G401.6 (cell line): ENCODE data around the gene PIGR.
"Not testable (repeated sequence)": the region's sequence is repeated elsewhere in the genome, so short reads cannot be mapped to it uniquely, and the experiment has no call there.

ENCODE experiments used
- FAIRE-seq: peaks from 2 replicates; lab custom pipeline; 2012; peaks lifted over from hg19 to GRCh38; lab: Jason Lieb, UNC

The PIGR gene

GRCh38 chr1:206933333-206933945, 12.8 kb downstream of the PIGR start:
- FAIRE-seq = no peak

- FAIRE-seq = no peak
Observed at GRCh38 chr1:206932177-206932576, 14.1 kb downstream of the PIGR start.

- no peak for FAIRE-seq
Observed at GRCh38 chr1:206931709-206932108, 14.6 kb downstream of the PIGR start.

DNA sequence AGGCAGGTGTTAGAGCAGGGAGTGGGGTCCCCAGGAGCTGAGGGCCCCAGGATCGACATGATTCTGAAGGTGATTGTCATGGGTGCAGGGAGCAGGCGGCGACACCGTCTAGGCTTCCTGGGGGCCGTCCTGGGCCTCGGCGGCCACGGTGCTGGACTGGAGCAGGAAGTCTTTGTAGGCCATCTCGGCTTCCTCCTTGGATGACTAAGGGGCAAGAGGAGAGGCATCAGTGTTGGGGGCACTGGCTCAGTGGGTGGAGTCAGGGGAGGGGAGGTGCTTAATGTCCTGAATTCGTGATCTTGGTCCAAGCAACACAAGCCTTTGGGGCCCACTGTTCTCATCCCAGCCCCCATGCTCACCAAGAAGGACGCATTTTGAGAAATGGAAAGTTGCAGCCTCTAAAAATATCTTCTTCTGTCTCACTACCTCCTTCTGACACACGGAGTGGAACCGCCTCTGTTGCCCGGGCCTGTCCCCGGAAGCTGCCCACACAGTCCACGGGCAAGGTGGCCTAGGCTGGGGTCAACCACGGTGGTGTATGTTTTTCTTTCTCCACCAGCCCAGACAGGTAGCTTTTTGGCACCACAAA, 16.0 kb downstream of the PIGR start:
- no peak for FAIRE-seq

GRCh38 chr1:206929524-206929923, 16.7 kb downstream of the PIGR start:
- no peak for FAIRE-seq

GRCh38 chr1:206926286-206926685, 20.0 kb downstream of the PIGR start:
- FAIRE-seq = no peak

DNA sequence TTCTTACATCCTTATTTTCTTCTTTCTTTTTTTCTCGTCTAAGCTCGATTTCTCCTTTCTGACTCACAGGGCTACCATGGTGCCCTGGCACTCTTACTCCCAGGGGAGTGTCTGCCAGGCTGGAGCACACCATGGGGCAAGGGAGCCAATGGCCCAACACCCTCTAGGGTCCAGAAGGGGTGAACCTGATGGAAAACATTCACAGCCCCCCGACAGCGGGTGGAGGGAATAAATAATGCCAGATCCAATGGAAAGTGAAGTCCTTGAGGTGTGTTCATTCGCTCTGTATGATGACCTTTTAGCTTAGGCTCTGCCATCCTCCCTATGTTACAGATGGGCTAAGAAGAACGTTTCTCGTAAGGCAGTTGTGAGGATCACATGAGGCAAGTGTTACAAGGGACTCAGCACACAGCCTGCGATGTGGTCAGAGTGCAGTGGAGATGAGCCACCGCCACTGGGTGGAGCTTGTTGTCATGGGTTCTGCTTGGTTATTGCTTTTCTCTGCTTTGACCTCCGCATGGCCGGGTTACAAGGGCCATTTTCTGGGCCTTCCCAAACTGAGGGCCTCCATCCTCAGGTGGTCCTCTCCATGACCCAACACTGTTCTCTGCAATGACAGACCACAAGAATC, 21.0 kb downstream of the PIGR start:
- FAIRE-seq = no peak

DNA sequence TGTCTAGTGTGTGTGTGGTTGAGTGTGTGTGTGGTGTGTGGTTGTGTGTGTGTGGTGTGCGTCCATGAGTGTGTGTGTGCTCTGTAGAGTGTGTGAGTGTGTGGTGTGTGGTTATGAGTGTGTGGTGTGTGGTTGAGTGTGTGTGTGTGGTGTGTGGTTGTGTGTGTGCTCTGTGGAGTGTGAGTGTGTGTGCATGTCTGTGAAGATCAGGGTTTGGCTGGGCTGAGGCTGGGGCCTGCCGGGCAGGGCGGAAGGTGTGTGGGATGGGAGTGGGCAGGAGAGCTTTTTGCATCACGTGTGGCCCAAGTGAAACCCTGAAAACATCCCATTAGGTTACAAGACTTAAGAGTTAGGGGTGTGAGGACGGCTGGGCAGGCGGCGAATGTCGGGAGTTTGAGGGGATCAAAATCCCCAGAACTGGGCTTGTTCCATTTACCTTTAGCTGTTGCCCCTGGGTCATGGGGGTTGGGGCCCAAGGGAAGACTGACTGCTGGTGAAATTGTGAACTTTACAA, 21.6 kb downstream of the PIGR start:
- no peak for FAIRE-seq

- not testable (repeated sequence) for FAIRE-seq
Observed at GRCh38 chr1:206923961-206924557, 22.2 kb downstream of the PIGR start.

DNA sequence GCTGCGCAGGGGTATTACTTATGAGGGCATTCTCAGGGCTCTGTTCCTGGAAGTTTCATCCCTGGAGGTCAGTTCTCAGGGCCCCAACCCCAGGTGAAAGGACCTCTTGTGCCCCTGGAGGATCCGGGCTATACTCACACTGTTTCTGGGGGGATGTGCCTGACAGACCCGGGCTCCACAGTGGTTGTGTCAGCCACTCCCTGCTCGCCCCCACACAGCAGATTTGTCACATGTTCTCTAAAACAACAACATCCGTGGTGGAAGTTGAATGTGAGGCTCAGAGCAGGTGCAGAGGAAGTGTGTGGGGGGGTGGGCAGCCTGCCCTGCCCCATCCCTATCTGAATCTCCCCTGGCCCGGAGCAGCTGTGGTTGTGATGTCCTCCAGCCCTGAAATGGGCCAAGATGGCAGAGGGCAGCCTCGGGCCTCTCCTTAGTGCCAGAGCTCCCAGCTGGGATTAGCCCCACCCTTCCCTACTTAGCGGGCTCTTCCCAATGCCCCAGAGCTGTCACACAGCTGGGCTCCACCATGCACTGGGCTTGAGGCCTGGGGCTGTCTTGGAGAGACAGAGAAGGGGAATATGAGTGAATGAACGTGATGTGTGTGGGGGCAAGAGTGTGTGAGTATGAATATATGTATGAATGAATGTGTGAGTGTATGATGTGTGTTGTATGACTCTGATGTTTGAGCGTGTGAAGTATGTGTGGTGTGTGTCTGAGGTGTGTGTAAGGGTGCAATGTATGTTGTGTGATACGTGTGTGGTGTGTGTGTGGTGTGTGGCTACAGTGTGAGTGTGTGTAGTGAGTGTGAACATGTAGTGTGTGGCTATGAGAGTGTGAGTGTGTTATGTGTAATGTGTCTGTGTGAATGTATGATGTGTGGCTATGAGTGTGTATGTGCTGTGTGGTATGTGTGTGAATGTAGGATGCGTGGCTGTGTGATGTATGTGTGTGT, 23.0 kb downstream of the PIGR start:
- no peak for FAIRE-seq

DNA sequence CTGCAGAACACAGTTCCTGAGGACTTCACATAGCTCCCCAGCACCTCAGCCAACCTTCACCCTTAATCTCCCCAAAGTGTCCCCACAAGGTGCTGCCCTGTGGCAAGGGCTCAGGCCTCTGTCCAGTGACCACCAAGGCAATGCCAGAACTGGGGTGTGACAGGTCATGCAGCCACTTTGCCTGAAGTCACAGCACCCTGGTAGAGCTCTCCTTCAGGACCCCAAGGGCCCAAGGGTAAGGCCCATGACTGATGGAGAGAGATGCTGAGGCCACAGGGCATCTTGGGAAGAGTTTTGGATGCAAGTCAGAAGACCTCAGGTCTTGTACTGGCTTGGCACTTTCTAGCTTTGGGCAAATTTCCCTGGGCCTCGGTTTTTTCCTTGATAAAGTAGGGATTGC, 23.7 kb downstream of the PIGR start:
- no peak for FAIRE-seq

DNA sequence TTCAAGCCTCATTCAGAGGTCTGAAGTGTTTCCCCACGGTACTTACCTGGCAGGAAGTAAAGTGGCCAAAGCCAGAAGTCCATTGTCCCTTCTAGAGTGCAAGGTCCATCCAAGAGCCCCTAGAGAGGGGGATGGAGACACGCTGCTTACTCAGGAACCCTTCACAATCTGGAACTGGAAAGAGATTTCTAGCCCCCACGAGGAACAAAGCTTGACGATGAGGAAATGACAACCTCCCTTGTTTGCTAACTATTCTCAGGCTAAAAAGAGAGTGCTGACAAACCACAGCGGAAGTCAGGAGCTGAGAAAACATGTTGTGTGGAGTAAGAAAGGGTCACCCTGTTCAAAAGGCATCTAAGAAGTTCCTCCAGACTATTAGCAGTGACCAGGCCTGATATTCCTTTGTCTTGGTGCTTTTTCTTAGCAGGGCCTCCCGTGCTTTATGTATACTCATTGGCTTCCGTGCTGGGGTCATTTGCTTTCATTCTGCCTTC, 24.4 kb downstream of the PIGR start, which contains the start of gene FCMR:
TSS of gene FCMR (minus strand) at position 170 of the 494 bp plus-strand sequence. CDS start at position 83, 87 bp downstream.
- FAIRE-seq = no peak

DNA sequence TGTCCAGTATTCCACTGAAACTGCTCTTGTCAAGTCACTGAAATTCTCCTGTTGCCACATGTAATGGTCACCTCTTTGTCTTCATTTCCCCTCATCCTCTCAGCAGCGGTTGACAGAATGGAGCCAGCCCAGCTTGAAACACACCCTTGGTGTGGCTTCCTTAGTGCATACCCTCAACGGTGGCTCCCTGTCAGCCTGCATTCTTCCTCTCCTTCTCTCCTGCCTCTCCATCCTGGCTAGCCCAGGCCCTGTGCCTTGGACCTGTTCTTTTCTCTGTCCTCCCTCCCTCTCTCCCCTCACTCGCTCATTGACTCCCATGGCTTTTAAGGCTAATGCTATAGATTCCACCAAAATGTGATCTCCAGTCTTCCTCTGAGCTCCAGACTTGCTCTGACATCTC, 28.2 kb downstream of the PIGR start:
- no peak for FAIRE-seq

- no peak for FAIRE-seq
Observed at GRCh38 chr1:206916000-206916709, 30.1 kb downstream of the PIGR start.

GRCh38 chr1:206915030-206915735, 31.1 kb downstream of the PIGR start:
- no peak for FAIRE-seq

DNA sequence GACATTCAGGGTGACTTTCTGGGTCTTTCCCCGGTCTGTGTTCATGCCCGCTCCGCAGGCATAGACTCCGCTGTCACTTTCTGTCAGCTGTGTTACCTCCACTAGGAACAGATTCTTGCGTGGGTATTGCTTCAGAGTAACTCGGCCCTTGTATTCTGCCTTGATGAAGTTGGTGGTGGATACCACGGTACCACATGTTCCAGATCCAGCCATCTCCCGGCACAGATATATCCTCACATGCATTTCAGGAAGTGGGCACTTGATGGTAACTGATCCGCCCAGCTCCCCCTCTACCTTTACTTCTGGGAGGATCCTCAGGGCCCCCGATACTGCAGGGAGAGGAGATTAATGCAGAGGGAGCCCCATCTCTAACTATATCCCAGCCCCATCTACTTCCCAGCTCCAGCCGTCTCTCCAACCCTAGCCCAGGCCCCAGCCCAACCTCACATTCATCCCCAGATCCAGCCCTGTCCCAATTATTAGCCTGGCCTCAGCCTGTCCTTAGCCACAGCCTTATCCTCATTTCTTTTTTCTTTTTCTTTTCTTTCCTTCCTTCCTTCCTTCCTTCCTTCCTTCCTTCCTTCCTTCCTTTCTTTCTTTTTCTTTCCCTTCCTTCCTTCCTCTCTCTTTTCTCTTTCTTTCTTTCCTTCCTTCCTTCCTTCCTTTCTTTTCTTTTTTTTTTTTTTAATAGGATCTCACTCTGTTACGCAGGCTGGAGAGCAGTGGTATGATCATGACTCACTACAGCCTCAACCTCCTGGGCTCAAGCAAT, 32.3 kb downstream of the PIGR start:
- no peak for FAIRE-seq

- FAIRE-seq = no peak
Observed at GRCh38 chr1:206912445-206913095, 33.7 kb downstream of the PIGR start.

DNA sequence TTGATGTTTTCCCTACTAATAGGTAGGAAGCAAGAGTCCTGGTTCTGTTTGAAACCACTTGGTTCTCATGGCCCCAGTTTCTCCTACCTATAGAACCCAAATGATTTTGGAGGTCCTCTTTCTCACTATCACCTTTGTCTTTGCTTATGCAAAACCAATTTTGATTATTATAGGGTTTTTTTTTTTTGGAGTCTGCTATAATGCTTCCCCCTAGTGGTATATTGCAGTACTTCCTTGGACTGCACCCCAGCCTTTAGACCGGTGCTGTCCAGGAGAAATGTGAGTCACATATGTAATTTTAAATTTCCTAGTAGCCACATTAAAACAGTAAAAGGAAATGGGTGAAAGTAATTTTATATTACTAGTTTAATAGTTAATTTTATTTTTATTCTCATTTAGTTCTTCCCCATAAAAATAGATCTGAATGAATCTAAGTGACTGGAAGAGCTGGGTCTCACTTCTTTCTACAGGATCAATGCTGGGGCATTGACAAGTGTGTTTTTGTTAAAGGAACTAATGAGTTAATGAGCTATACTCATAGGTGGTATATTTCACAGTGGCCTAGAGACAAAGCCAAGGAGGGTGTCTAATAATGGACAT, 35.1 kb downstream of the PIGR start:
- peak; percentile 42 for FAIRE-seq

GRCh38 chr1:206909883-206910318, 36.4 kb downstream of the PIGR start:
- FAIRE-seq = no peak
